Lung microvascular endothelial cell (primary cell): Measurements from ENCODE around the gene G2E3. TPM values are rescaled to one million over a fixed set of nuclear protein-coding genes. Genes with fewer than 3 reads are reported as not detected.
"Not testable (repeated sequence)": the region's sequence is repeated elsewhere in the genome, so short reads cannot be mapped to it uniquely, and the experiment has no call there.

ENCODE experiments used
- DNase-seq, 2 donors: peaks; one replicate each; pipeline versions ENCODE4 v3.0.0 to v3.0.0-alpha.2; 2010; ENCODE audit warnings: low read depth in 2 of 2
- total RNA-seq: library from RNA; depleted of rRNA; stranded (reverse); fragments of >200 nt; gene quantifications from 2 replicates; pipeline ENCODE4 v1.2.1, GENCODE V29; 2014

Gene G2E3, protein sequence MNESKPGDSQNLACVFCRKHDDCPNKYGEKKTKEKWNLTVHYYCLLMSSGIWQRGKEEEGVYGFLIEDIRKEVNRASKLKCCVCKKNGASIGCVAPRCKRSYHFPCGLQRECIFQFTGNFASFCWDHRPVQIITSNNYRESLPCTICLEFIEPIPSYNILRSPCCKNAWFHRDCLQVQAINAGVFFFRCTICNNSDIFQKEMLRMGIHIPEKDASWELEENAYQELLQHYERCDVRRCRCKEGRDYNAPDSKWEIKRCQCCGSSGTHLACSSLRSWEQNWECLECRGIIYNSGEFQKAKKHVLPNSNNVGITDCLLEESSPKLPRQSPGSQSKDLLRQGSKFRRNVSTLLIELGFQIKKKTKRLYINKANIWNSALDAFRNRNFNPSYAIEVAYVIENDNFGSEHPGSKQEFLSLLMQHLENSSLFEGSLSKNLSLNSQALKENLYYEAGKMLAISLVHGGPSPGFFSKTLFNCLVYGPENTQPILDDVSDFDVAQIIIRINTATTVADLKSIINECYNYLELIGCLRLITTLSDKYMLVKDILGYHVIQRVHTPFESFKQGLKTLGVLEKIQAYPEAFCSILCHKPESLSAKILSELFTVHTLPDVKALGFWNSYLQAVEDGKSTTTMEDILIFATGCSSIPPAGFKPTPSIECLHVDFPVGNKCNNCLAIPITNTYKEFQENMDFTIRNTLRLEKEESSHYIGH
- 6.8 and 9.3 TPM in 2 replicates for total RNA-seq

DNA sequence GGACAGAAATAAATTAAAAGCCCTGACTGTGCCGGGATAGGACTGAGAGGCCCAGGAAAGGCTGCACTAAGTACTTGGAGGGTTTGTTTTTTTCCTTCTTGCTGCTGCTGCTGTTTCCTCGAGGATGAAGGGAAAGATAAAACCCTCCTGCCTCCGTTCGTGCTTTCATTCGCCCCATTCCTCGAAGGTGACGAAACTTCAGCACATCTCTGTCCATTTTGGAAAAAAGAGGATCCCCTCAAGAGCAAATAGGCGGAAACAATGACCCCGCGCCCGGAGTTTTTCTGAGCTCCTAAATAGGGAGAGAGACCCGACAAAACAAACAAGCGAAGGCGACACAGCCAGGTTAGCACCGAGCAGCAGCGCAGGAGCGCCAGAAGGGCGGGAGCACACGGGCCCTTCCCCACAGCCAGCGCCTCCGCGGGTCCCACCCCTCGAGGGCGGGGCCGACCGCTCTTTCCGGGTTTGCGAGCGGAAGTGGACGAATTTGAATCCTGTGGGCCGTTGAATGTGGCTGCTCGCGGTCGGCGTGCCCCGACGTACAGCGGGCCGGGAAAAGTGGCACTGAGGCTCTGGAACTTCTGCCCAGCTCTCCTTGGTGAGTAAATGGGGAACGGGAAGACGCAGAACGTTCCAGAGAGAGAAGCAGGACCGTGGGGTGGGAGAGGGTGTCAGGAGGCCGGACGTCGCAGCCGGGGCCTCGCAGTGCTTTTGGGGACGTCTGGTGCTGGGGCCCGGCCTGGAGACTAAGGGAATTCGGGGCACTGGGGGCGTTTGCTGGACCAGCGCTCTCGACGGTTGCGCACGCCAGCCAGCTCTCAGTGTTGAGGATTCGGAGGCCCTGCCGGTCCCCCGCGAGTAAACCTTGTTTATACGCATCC is at the start of gene G2E3:
TSS of gene G2E3 (plus strand) at position 484 of the 881 bp plus-strand sequence. CDS start 21,922 bp downstream, outside the sequence.
- DNase-seq, result peak; percentile 87 to 89

DNA sequence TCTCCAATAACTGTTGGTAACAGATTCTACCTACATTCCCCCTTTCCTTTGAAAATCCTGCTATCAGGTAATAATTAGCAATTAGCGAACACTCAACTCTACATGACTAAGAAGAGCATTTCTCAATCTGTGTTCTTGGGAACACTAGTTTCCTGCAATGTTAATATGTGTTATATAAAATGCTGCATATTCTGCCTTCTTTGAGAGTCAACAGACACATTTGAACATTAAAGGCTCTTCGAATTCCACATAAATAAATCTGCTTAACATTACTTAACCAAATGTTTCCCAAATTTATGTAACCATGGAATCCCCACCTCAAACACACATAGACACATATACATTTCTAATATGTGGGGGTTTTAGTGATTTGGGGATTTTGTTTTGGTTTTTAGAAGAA is 41.2 kb upstream of the G2E3 start:
- DNase-seq, result no peak

DNA sequence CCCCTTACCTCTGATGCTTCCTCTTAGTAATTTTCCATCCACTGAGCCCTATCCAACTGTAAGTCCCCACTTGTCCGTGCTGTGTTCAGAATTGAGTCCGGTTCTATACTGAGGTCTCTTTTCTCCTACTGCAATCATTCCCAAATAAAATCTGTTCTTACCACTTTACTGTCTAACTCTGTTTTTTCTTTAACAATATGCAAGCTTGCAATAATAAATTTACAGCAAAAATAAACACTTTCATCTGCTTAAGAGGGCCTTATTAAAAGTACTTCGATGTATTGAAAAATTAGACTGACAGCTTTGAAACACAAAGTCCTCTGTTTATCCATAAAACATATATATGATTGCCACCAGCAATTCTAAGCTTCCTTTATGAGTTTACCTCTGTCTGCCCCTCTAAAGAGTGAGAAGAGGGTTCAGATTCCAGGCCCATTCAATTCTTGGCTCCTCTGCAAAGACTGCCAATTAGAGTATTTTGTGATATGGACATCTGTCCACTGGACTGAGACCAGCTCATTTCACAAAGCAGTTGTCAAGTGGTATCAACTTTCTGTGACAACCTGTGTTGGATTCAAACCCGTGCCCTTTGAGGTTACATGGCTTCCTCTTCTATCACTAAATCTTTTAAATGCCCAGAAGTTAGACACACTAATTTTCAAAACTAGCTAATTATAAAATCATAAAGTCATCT is 39.9 kb upstream of the G2E3 start:
- DNase-seq, result no peak

DNA sequence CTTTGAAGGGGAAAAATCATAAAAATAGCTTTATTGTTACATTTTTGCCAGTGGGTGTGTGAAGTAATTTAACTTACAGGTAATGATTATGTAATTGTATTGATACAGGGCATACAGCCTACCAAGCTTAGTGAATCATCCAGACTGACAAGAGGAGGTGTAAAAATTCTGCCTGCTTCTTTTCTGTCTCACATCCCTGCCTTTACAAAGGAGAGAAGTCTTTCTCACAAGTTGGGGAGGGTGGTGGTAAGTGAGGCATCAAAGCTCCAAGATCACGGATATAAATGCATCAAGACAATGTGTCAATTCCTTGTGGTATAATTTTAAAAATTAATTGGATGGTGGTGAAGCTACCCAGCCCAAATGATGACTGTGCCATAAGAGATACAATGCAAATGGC is 39.0 kb upstream of the G2E3 start:
- DNase-seq, result no peak

DNA sequence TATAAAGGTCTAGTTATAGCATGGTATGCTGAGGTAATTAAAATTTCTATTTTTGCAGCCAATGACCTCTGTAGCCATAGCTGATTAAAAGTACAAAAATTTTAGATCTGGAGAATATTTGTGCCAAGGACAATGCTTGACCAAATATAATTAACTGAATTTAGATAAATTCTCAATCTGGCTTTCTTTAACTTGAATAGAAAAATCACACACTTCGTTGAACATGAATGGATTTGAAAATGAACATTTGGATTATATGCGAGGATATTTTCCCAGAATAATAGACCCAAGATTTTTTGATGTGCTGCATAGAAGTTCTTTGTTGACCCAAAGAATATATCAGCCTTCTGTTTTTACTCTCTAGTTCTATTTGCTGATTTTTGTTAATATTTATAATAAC is 38.4 kb upstream of the G2E3 start:
- no peak for DNase-seq

DNA sequence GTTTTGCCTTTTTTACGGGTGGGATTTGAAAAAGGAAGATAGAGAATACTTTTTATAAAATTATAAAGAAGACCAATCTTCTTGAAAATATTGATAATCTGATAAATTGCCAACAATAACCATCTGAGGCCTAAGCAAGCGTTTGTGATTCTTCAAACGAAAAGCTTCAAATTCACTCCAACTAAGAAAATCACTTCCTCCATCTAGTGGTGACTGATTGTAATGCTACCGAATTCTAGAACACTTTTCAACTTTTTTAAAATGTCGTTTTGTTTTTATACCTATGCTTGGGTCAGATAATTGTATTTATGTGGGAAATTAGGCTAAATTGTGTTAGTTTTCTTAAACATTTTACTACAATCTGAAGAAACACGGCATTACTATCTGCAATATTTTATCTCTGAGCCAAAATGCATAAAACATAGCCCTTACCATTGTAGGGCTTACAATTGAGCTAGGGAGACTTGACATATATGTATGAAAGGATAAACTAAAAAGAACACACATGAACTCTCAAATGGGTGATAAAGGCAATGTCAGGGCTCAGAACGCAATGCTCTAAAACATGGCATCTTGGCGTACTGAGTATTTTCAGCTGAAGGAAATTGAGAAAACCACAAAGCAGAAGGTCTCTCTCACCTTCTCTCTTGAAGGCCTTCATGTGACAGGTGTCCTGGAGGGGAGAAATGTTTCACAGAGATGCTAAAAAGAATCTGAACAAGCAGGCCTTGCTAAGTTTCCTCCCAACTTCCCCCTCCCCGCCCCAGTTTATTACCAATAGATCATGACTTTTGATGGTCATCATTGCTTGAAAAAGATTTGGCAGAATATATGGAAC is 36.8 kb upstream of the G2E3 start:
- peak; percentile 42 to 46 for DNase-seq

DNA sequence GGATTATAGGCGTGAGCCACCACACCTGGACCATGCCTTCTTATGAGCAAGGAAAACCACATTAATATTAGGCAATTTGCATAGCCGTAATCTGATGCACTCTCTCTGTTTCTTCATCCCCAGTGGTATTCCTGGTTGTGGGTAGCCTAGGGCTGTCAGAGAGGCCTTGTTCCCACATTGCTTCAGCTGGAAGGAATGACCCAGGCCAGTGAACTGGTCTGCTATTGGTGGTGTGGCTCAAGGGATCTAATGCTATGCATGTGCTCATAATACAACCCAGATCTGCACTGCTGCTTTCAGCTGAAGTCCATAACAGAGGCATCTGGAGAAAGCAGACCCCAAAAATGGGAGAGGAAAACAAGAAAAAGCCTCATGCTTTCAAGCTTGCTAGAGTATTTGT is 33.1 kb upstream of the G2E3 start:
- DNase-seq, result no peak

DNA sequence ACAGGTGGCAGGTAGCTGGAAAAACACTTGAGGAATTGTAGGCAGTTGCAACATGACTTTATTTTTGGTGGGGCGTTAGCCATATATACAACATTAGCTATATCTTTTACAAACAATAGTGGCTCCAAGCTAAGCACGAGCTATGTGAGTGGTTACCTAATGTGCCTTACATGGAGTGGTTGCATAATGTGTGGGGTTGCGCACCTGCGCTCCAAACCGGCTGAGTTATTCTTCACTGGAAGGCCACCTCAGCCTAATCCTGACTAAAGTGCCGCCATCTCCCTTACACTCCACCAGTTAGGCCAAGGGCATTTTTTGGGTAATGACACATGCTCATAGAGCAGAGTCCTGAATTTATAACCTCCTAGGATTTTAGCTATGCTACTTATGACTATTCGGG is 31.8 kb upstream of the G2E3 start:
- DNase-seq, result no peak

DNA sequence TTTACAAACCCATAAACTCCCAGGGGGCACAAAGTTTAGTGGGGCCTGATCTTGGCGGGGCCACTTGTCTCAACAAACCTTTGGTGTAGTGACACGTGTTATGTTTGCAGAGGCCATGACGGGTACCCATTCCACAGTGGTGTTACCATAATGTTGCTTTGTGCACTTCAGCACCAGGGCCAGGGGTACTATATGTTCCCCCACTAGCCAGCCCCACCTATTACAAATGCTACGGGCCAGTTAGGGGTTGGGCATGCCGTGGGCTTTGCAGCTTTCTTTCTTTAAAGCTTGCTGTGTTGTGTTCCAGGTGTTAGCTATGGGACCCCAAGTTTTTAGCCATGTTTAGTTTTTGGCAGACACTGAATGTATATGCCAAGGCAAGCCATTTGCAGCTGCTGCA is 30.8 kb upstream of the G2E3 start:
- no peak for DNase-seq

DNA sequence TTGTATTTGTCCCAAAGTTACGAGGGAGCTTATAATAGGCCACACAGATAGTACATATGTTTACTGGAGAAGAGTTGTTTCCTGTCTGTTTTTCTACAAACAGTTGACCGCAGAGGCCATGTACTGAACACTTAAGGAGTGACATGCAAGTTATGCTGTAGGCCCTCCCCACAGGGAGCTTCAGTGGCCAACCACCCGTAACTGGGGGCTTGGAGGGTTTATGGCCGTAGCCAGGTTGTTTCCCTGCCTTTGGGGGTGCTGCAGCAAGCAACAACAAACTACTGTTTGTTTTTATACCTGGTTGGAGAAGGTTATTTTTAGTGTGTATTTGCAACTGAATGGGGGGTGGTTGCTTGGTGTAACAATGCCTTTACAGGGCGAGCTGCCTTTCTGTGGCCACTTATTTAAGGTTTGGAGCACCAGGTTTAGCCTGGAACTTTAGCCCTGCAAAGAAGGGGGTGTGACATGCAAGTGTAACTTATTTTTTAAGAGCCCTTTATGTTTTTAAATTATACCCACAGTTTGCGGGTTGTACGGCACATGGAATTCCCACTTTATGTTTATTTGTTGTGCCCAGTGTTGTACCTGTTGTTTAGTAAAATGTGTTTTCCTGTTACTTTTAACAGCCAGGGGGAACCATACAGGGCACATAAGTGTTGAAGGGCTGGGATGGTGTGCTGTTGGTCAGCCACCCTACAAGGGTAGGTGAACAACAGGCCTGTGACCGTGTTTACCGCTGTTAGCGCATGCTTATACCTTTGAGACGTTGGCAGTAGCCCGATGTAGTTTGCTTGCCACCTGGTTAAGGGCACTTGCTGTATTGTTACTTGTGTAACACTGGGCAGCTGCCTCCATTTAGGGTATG is 29.9 kb upstream of the G2E3 start:
- no peak for DNase-seq

DNA sequence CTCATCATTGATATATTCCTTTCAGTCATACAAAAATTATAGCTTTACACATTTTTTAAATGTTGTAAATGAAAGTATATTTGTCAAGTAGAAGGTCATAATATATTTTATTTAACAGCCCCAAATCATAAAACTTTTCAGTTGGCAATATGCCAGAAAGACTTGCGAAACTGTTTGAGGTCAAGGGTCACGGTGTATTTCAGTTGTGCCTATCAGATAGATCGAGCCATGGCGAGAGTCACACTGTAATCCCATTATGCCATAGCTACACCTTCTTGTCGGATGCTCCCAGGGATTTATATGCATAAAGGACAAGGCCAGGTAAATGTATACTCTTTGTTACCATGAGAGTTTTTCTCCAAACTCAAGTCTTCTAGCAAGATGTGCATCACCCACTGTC is 26.7 kb upstream of the G2E3 start:
- DNase-seq, result peak in 1 of 2 donors; percentile 11

DNA sequence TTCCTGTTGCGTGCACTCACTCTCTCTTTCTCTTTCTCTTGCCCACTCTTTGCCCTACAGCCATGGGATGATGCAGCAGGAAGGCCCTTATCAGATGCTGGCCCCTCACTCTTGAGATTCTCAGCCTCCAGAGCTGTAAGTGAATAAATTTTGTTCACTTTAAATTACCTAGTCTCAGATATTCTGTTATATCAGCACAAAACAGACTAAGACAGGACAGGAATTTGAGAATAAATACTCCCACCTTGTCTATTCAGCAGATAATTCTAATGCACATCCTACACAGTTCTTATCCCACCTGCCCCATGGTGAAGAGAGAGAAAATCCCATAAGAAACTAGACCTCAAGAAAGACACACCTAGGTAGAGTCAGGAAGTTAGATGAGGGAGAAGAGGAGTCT is 25.8 kb upstream of the G2E3 start:
- no peak for DNase-seq

DNA sequence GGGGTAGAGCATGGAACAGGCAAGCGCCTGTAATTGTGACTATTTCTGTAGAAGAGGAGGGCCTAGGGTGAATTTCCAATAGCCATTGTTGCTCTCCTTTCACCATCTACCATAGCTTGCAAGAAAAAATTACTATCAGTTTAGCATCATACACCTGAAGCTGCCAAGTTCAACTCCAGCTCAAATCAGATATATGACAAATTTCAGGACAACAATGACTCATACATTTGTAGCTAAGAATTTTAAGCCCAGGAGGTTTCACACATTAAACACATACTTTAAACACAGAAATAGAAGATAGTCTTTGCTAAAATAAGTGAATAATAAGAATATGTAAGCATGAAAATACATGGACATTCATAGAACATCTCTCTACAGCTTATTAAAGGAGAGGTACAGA is 17.6 kb upstream of the G2E3 start:
- no peak for DNase-seq

DNA sequence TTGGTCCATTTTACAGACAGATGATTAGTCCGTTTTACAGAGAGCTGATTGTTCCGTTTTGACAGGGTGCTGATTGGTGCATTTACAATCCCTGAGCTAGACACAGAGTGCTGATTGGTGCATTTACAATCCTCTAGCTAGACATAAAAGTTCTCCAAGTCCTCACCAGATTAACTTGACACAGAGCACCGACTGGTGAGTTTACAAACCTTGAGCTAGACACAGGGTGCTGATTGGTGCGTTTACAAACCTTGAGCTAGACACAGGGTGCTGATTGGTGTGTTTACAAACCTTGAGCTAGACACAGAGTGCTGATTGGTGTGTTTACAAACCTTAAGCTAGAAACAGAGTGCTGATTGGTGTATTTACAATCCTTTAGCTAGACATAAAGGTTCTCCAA is 12.2 kb upstream of the G2E3 start:
- DNase-seq, result not testable (repeated sequence)

DNA sequence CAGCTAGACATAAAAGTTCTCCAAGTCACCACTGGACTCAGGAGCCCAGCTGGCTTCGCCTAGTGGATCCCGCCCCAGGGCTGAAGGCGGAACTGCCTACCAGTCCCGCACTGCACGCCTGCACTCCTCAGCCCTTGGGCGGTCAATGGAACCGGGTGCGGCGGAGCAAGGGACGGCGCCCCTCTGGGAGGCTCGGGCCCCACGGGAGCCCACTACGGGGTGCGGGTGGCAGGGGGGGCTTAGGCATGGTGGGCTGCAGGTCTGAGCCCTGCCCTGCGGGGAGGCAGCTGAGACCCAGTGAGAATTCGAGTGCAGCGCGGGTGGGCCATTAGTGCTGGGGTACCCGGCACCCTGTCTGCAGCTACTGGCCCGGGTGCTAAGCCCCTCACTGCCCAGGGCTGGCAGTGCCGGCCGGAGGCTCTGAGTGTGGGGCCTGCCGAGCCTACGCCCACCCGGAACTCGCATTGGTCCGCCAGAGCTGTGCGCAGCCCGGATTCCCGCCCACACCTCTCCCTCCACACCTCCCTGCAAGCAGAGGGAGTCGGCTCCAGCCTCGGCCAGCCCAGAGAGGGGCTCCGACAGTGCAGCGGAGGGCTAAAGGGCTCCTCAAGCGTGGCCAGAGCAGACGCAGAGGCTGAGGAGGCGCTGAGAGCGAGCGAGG is 11.4 kb upstream of the G2E3 start:
- no peak for DNase-seq

DNA sequence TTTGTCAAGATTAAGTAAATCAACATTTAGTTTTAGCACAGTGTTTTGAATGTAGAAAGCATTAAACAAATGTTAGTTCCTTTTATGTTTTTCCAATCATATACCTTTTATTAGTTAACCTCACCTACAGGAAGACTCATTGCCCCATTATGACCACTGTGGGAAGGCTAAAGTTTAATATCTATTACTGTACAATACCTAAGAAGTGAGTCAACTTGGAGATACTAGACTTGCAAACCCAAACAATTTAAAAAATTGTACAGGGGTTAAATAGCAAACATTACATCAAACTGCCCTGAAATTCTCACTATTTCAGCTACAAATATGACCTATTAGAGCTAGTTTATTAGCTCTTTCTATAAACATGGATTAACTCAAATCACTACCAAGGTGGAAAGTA is 8.6 kb upstream of the G2E3 start:
- DNase-seq, result no peak

DNA sequence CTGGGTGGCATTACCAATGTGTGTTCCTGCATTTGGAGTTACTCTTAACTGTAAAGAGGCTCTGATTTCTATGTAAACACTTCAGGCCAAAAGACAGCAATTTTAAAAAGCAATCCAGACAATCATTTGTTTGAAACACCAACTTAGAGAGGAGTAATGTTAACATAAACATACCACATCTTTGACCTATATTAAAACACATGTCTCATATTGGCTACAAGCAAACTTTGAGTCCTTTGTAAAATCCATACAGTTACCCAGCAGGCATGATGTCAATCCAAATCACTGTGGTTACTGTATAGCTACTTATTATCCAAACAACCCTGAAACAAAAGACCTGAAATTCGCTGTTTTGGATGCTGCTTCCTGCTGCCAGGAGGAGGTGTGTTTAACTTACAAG is 7.5 kb upstream of the G2E3 start:
- no peak for DNase-seq

DNA sequence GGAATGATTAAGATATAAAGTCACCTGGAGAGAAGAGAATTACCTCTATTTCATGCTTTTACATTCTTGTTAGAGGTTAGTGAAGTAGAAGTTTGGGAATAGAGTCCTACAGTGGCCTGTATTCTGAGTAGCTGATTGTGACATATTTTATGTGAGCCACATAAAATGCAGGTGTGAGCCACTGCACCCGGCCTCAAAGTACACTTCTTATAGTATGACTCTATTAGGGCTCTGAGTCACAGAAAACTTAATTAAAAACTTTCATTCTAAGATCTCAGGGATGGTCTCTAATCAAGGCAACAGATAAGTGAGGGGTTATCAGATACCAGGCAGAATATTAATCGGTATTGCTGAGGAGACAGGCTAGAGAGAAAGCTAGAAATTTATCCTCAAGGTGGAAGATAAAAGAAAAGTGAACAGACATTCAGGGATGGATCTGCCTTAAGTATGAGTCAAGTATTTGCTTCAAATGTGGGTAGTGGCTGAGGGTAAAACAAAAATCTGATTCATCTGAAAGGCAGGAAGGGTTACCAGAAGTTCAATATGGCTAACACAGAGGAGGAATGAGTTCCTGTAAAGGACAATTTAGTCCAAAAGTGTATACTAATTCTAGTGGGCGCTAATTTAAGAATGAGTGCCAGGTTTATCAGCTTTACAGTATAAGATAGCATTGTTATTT is 5.5 kb upstream of the G2E3 start:
- DNase-seq, result no peak

DNA sequence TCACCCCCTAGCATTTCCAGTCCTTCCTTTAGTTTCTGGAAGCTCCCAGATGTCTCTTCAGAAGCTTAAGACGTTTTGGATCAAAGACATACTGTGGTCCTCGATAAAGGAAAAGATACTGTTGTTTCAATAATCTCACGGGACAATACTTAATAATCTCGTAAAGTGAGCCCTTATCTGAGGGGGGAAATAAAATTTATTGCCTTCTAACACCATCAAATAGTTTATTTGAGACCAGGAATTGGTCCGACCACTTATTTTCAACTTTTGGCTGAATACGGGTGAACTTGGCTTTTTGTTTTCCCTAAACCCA is 640 bp upstream of the G2E3 start:
- DNase-seq, result no peak
